A549 (cell line): ENCODE measurements around the gene SLIT3.

Experiments used
- CBX8 ChIP-seq: fragments of 200-600 bp; sonication (generic); IDR thresholded peaks from 2 replicates; pipeline ENCODE4 v1.6.1; 2016
- CTCF ChIP-seq: fragments of >200 bp; sonication (Bioruptor Twin); formaldehyde crosslinking; IDR thresholded peaks from 3 replicates; pipeline ENCODE4 v1.5.1; 2016
- ESRRA ChIP-seq: fragments of 150-350 bp; IDR thresholded peaks from 2 replicates; pipeline ENCODE4 v1.6.1; 2014; ENCODE audit warnings: mild to moderate bottlenecking, low read length, borderline replicate concordance
- MAFK ChIP-seq: fragments of 450-650 bp; IDR thresholded peaks from 2 replicates; pipeline ENCODE4 v1.6.1; 2014; ENCODE audit not compliant: partially characterized antibody
- POLR2A ChIP-seq: IDR thresholded peaks from 2 replicates; pipeline ENCODE4 v1.6.1; 2012; ENCODE audit warnings: mild to moderate bottlenecking, low read length
- RAD21 ChIP-seq, 2 experiments: fragments of >200 bp in 1 of 2; sonication (Bioruptor Twin) in 1 of 2; formaldehyde crosslinking in 1 of 2; IDR thresholded peaks in 1 of 2; conservative IDR thresholded peaks in 1 of 2; 2 replicates in 1 of 2; 3 replicates in 1 of 2; pipeline ENCODE4 v1.6.1; 2012 to 2018; ENCODE audit warnings: inconsistent platforms in 1 of 2
- USF2 ChIP-seq: fragments of 450-650 bp; IDR thresholded peaks from 2 replicates; pipeline ENCODE4 v1.6.1; 2014; ENCODE audit warnings: antibody characterized with exemption

GRCh38 chr5:169050146-169050571 lies 250.8 kb downstream of the SLIT3 start:
- TF ChIP-seq RAD21 (conservative IDR thresholded peaks at IDR 0.05 in 1 of 2, IDR thresholded peaks at IDR 0.05 in 1 of 2) (no peak), POLR2A (no peak), MAFK (no peak), CTCF (no peak), CBX8 (no peak), USF2 (no peak), ESRRA (no peak)
